GM19395 (cell line): ENCODE results near the gene ACTL10.
"Not testable (repeated sequence)": the region's sequence is repeated elsewhere in the genome, so short reads cannot be mapped to it uniquely, and the experiment has no call there.

Experiments used
- ATAC-seq: cut with Tn5 transposase; IDR thresholded peaks from one replicate; pipeline ENCODE4 v1.9.1; 2021; ENCODE audit warnings: mild to moderate bottlenecking, moderate library complexity; ENCODE audit not compliant: unreplicated experiment

Gene ACTL10

DNA sequence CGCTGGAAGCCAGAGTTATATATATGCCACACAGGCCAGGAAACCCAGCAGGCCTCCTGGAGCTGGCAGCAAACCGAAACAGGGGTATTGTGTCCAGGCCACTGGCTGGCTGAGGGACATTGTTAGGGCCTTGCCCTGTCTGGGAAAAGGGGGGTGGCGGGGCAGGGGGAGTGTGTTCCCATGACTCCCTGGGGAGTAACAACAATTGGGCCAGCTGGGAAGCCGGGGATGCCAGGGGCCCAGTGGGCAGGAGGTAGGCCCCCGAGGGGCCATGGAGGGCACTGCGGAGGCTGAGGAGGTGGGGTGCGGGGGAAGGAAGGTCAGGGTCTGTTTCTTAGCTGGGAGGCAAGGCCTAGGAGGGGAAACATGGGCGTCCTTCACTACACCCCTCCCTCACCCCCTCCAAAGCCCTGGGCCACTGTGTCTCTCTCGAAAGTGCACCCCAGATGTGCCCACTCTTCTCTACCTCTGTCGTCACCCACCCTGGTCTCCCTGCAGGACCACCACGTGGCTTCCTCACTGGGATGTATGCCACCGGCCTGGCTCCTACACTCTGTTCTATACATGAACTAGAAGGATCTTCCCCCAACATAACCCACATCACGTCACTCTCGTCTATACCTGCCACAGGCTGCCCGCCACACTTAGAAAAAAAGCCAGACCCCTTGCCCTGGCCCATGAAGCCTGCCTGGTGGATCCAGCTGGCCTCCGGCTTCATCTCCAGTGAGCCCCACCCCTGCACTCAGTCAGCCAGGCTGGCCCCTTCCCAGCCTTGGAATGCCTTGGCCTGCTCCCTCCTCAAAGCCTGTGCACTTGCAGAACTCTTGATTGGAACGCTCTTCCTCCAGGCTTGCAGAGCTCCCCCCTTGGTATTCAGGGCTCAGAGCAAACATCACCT lies 27.2 kb downstream of the ACTL10 start:
- no peak for ATAC-seq

DNA sequence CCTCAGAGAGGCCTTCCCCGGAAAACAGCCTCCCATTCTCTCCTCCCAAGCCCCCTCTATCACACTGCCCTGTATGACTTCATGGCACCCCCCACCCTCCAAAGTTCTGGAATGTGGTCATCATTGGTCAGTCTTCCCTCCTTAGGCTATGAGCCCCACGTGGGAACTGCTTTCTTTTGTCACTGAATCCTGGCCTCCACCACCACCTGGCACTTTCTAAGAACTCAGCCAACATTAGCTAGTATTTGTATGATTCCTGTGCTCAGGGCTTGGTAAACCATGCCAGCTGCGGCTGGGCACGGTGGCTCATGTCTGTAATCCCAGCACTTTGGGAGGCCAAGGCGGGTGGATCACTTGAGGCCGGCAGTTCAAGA lies 27.9 kb downstream of the ACTL10 start:
- no peak for ATAC-seq

DNA sequence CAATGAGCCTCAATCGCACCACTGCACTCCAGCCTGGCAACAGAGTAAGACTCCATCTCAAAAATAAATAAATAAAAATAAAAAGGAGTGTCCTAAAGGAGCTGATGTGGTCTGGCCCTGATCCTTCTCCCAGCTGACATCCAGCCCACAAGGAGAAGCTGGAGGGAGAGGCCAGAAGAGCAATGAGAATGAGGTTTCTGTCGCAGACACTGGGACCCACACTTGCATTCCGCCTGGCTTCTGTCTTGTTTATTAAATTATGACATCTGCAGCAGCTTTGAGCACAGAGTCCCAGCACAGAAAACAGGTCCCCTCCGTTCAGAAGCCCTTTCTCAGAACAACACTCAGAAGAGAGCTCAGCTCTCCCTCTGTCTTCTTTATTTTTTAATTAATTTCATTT lies 29.7 kb downstream of the ACTL10 start:
- no peak for ATAC-seq

DNA sequence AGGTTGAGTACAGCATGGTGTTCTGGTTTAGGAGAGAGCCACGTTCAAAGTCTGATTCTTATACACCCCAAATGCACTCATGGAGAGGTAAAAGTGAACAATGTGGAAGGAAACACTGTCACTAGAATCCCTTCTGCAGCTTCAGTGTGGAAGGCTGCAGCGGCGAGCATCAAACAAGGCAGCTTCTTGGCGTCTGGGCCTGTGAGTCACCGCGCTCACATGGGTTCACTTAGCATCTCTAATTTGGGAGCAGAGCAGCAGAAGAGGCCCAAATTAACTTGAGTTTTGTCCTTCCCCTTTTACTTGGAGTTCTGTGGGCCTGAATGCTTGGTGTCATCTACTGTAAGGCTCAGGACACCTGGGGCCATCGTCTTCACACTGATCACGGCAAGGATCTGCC lies 30.4 kb downstream of the ACTL10 start:
- no peak for ATAC-seq

DNA sequence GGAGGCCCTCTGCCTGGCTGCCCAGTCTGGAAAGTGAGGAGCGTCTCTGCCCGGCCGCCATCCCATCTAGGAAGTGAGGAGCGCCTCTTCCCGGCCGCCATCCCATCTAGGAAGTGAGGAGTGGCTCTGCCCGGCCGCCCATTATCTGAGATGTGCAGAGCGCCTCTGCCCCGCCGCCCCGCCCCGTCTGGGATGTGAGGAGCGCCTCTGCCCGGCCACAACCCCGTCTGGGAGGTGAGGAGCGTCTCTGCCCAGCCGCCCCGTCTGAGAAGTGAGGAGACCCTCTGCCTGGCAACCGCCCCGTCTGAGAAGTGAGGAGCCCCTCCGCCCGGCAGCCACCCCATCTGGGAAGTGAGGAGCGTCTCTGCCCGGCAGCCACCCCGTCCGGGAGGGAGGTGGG lies 32.2 kb downstream of the ACTL10 start:
- not testable (repeated sequence) for ATAC-seq

DNA sequence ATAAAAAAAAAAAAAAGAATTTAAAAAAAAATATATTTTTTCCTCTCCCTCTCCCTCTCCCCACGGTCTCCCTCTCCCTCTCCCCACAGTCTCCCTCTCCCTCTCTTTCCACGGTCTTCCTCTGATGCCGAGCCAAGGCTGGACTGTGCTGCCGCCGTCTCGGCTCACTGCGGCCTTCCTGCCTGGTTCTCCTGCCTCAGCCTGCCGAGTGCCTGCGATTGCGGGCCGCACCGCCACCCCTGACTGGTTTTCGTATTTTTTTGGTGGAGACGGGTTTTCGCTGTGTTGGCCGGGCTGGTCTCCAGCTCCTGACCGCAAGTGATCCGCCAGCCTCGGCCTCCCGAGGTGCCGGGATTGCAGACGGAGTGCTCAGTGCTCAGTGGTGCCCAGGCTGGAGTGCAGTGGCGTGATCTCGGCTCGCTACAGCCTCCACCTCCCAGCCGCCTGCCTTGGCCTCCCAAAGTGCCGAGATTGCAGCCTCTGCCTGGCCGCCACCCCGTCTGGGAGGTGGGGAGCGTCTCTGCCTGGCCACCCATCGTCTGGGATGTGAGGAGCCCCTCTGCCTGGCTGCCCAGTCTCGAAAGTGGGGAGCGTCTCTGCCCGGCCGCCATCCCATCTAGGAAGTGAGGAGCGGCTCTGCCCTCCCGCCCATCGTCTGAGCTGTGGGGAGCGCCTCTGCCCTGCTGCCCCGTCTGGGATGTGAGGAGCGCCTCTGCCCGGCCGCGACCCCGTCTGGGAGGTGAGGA lies 34.1 kb downstream of the ACTL10 start:
- ATAC-seq: not testable (repeated sequence)

DNA sequence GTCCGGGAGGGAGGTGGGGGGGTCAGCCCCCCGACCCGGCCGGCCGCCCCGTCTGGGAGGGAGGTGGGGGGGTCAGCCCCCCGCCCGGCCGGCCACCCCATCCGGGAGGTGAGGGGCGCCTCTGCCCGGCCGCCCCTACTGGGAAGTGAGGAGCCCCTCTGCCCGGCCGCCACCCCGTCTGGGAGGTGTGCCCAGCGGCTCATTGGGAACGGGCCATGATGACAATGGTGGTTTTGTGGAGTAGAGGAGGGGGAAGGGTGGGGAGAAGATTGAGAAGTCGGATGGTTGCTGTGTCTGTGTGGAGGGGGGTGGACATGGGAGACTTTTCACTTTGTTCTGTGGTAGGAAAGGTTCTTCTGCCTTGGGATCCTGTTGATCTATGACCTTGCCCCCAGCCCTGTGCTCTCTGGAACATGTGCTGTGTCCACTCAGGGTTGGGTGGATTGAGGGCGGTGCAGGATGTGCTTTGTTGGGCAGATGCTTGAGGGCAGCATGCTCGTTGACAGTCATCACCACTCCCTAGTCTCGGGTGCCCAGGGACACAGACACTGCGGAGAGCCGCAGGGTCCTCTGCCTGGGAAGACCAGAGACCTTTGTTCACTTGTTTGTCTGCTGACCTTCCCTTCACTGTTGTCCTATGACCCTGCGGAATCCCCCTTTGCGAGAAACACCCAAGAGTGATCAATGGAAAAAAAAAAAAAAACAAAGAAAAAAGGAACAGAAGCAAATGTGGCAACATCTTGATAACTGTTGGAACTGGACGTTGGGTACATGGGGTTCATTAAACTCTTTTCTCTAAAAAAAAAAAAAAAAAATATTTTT lies 35.1 kb downstream of the ACTL10 start:
- no peak for ATAC-seq

DNA sequence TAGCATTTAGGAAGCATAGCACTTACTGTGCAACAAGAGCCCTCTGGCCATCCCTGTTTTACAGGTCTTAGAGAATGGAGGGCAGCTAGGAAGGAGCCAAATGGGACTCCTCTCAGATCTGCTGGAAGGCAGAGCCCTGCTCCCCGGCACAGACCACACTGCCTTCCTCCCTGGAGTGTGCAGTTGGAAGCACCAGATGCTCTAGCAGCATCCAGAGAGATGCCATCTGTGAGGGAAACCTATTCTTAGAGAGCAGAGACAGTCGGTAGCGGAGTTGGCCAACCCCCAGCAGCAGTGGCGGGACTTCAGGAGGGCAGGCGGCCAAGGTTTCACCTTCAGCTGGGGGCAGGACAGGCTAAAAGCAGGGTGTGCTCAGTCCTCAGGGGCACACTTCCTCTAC lies 36.1 kb downstream of the ACTL10 start:
- no peak for ATAC-seq

DNA sequence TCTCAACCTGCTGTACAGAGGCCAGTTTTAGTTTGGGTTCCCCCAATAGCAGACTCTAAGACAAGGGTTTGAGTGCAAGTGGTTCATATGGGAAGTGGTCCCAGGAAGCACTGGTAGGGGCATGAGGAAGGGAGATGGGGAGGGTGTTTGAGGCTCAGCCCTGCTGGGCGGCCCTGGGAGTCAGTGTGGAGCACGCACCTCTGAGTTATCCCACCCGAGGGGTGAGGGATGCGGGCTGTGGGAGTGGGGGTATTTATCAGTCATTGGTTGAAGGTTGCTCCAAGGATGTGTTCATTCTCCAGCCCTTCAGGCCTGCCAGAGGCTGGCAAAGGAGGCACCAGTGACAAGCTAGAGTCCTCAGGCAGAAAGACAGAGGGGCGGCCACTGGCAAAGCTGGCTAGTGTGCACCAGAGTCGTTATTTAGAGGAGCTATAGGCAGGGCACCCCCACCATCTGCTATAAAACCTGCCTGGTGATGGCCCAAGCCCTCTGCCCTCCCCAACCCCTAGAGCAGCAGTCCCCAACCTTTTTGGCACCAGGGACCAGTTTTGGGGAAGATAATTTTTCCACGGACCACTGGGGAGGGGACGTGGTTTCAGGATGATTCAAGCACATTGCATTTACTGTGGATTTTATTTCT lies 36.9 kb downstream of the ACTL10 start:
- no peak for ATAC-seq

DNA sequence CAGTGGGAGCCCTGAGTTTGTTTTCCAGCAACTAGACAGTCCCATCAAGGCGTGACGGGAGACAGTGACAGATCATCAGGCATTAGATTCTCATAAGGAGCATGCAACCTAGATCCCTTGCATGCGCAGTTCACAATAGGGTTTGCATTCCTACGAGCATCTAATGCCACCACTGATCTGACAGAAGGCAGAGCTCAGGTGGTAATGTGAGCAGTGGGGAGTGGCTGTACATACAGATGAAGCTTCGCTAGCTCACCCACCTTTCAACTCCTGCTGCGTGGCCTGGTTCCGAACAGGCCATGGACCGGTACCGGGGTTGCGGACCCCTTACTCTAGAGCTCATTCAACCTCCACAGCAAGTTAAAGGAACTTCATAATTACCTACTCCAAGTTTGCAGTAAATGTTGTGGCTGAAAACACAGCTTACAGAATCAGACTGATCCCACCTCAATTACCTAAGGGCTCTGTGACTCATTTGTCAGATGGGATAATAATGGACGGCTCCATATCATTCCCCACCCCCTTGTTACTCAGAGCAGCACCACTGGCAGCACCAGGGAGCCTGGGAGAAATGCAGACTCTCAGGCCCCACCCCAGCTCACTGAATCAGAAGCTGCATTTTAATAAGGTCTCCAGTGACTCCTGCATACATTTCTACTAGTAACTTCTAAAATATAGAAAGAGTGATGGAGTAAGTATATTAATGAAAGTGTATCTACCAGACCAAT lies 37.6 kb downstream of the ACTL10 start:
- no peak for ATAC-seq

DNA sequence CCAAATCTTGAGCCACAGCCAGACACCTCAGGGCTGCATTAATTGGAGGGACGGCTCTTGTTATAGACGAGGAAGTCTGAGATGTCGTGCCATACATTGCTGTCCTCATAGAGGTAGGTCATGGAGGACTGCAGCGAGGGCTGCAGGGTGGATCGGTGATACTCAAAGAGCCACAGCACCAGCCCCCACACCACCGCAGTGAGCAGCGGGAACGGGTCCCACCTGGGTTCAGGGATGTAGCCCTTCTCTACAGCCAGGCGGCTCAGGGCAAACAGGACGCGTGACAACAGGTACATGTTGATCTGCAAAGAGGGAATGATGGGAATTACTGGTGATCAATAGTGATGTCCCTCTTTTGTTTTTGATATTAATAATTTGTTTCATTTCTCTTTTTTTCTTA lies 40.9 kb downstream of the ACTL10 start:
- no peak for ATAC-seq

DNA sequence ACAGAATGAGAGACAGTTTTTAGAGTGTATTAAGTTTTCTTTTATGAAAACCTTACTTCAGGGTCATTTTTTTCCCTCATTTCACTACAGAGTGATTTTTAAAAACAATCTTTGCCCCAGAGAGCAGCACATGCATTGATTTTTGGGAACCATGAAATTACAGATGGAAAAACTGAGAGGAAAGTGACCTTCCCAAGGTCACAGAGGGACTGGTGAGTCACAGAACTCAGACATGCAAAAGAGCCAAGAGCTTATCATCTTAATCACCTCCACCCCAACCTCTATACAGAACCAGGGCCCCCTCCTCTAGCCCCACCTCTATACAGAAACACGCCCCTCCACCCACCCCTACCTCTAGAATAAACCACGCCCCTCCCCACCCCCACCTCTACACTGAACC lies 42.7 kb downstream of the ACTL10 start:
- no peak for ATAC-seq

DNA sequence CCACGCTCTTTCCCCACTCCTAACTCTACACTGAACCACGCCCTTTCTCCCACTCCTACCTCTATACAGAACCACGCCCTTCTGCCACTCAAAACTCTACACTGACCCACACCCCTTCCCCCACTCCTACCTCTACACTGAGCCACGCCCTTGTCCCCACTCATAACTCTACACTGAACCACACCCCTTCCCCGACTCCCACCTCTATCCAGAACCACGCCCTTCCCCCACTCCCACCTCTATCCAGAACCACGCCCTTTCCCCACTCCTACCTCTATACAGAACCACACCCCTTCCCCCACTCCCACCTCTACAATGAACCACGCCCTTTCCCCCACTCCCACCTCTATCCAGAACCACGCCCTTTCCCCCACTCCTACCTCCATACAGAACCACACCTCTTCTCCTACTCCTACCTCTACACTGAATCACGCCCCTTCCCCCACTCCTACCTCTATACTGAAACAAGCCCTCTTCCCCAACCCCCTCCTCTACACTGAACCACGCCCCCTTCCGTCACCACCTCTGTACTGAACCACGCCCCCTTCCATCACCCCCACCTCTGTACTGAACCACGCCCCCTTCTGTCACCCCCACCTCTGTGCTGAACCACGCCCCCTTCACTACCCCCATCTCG lies 43.3 kb downstream of the ACTL10 start:
- no peak for ATAC-seq

DNA sequence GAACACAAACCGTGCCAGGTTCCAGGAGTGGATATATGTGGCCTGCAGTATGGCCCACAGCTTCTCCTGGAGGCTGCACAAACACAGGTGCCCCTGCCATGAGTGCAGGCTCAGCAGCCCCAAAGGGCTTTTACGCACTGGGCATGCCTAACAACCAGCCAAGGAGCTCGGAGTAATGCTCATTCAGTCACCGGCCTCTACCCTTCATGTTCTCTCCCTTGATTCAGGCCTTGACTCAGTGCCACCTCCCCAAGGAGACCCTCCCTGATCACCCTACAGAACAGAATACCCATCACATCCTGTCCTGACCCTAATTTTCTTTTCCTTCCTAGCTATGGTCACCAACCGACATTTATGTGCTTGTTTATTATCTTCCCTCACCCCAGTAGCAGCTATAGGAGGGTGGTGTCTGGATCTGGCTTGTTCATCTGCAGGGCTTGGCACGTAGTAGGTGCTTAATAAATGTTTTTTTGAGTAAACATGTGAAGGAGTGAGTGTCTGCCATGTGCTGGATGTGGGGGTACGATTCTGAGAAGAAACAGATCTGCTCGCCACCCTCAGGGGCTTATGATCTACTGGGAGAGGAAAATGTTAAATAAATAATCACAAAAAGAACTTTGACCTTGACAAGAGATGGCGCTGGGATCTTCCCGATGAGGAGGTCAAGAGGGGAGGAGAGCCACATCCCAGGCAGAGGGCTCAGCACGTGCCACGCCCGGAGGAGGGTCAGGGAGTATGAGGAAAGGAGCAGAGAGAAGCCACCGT lies 44.1 kb downstream of the ACTL10 start:
- ATAC-seq: no peak

DNA sequence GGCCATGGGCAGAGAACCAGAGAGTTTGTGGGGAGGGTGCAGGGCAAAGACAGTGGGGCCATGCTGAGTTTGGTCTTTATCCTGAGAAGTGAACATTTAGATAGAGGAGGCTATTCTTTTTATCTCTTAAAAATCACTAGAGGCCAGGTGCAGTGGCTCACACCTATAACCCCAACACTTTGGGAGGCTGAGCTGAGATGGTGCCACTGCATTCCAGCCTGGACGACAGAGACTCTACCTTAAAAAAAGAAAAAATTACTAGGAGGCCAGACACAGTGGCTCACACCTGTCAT lies 44.6 kb downstream of the ACTL10 start:
- ATAC-seq: no peak

DNA sequence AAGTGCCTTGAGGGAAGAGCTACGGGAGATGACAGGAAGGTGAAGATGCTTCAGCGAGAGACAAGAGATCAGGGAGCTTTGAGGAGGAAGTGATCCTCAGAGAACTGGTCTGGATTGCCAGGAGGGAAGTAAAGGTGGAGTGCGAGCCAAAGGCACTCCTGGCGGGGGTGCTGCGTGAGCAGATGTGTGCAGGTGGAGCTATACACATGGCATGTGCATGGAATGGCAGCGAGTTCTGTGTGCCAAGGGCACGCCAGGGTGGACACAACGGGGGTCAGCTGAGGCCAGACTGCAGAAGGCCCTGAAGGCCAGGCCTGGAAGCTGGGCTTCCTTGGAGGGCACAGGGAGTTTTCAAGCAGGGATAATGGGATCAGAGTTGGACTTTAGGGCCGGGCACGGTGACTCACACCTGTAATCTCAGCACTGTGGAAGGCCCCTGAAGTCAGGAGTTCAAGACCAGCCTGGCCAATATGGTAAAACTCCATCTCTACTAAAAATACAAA lies 47.2 kb downstream of the ACTL10 start:
- ATAC-seq: no peak

DNA sequence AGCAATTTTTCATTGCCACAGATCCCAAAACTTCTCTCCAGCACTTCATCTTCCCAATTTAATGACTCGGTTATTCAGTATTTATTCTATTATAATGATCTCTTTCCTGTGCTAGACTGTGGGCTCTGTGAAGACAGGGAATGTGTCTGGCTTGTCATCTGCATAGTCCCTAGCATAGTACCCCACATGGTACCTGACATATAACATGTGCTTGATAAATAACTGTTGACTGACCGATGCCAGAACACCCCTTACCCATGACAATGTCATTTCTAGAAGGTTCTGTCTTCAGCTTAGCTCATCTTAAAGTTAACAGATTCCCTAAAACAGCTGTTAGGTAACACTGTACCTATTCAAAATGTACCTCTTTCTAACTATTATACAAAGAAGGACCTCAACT lies 49.8 kb downstream of the ACTL10 start:
- ATAC-seq: no peak
